Measurements from ENCODE around the gene ACYP2. TPM values are rescaled to one million over a fixed set of nuclear protein-coding genes. Genes with fewer than 3 reads are reported as not detected.
"Not testable (repeated sequence)": the region's sequence is repeated elsewhere in the genome, so short reads cannot be mapped to it uniquely, and the experiment has no call there.

Gene ACYP2
- total and polyA plus RNA-seq, 2 donors (not counting 1 experiment from before 2014, with no cell fraction given) = 14.0 to 17.2 TPM

DNA sequence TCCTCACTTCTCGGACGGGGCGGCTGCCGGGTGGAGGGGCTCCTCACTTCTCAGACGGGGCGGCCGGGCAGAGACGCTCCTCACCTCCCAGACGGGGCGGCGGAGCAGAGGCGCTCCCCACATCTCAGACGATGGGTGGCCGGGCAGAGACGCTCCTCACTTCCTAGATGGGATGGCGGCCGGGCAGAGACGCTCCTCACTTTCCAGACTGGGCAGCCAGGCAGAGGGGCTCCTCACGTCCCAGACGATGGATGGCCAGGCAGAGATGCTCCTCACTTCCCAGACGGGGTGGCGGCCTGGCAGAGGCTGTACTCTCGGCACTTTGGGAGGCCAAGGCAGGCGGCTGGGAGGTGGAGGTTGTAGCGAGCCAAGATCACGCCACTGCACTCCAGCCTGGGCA lies 19.3 kb upstream of the ACYP2 start:
- no CpG with 5 or more reads among the region's 26 CpGs for WGBS (ENCODE audit: insufficient coverage)
- peaks cover 71% of the 10 kb centered on the region for H3K4me1 Mint-ChIP-seq
- H2AFZ ChIP-seq (ENCODE audit: insufficient read depth, low read depth, low read length, poor library complexity, severe bottlenecking); H3K9me3 Mint-ChIP-seq (ENCODE audit: insufficient read depth); H3K4me3 Mint-ChIP-seq; DNase-seq; intact Hi-C loops (cut with micrococcal nuclease); H3K27me3 Mint-ChIP-seq; ATAC-seq (ENCODE audit: low read depth); H3K4me2 ChIP-seq (replicated peaks; ENCODE audit: low read depth, low read length, poor library complexity, severe bottlenecking); H3K36me3 ChIP-seq (replicated peaks in 1 of 2; ENCODE audit: control extremely low read depth in 1 of 2, control insufficient read depth in 1 of 2, extremely low read depth in 1 of 2, insufficient read depth in 2 of 2, low read length in 1 of 2); H3K27ac ChIP-seq (ENCODE audit: low read length in 2 of 2); H3K27me3 ChIP-seq (replicated peaks in 1 of 4; ENCODE audit: control extremely low read depth in 1 of 4, control insufficient read depth in 3 of 4, insufficient read depth in 4 of 4, low read length in 3 of 4); H3K9ac ChIP-seq (ENCODE audit: low read length); H4K20me1 ChIP-seq (ENCODE audit: control insufficient read depth, insufficient read depth, low read length, poor library complexity, severe bottlenecking); H3K4me3 ChIP-seq (ENCODE audit: control extremely low read depth in 1 of 5, extremely low read depth in 1 of 5, insufficient read depth in 1 of 5, low read depth in 2 of 5, low read length in 4 of 5); H3K27ac Mint-ChIP-seq; H3K79me2 ChIP-seq (ENCODE audit: control insufficient read depth, insufficient read depth, low read length): not testable (repeated sequence)
- ChIA-PET POLR2A (interaction anchor here (0.5 kb wide), 1 partner anchor 192 kb away, joined by 8 read pairs; no protein-coding TSS in a partner anchor), CTCF (interaction anchor here (3.4 kb wide), 1 partner anchor 11 kb away, joined by 20 read pairs; no protein-coding TSS in a partner anchor)
- Histone ChIP-seq H3K4me1 (ENCODE audit: control insufficient read depth in 2 of 2, insufficient read depth in 2 of 2, low read length in 2 of 2) (peaks cover 66 to 76% of the 10 kb centered on the region in 2 donors), H3K9me3 (ENCODE audit: control extremely low read depth in 1 of 3, control insufficient read depth in 2 of 3, insufficient read depth in 1 of 3, low read length in 2 of 3) (peaks cover 0 to 20% (median 5%) of the 10 kb centered on the region in 3 donors)

GRCh38 chr2:54097124-54097523 lies 18.3 kb upstream of the ACYP2 start:
- Histone ChIP-seq H3K27ac (ENCODE audit: low read length in 2 of 2) (peak overlapping the region in 1 of 2 donors; percentile 34), H3K9ac (ENCODE audit: low read length) (no peak overlapping the region), H2AFZ (ENCODE audit: insufficient read depth, low read depth, low read length, poor library complexity, severe bottlenecking) (no peak overlapping the region), H3K27me3 (replicated peaks in 1 of 4; ENCODE audit: control extremely low read depth in 1 of 4, control insufficient read depth in 3 of 4, insufficient read depth in 4 of 4, low read length in 3 of 4) (no peaks in the 10 kb centered on the region), H3K4me1 (ENCODE audit: control insufficient read depth in 2 of 2, insufficient read depth in 2 of 2, low read length in 2 of 2) (peaks cover 70 to 75% of the 10 kb centered on the region in 2 donors), H3K4me2 (replicated peaks; ENCODE audit: low read depth, low read length, poor library complexity, severe bottlenecking) (peak overlapping the region; percentile 77), H3K4me3 (ENCODE audit: control extremely low read depth in 1 of 5, extremely low read depth in 1 of 5, insufficient read depth in 1 of 5, low read depth in 2 of 5, low read length in 4 of 5) (no peak overlapping the region), H3K9me3 (ENCODE audit: control extremely low read depth in 1 of 3, control insufficient read depth in 2 of 3, insufficient read depth in 1 of 3, low read length in 2 of 3) (peaks cover 0 to 20% (median 5%) of the 10 kb centered on the region in 3 donors), H4K20me1 (ENCODE audit: control insufficient read depth, insufficient read depth, low read length, poor library complexity, severe bottlenecking) (no peaks in the 10 kb centered on the region), H3K79me2 (ENCODE audit: control insufficient read depth, insufficient read depth, low read length) (no peaks in the 10 kb centered on the region), H3K36me3 (replicated peaks in 1 of 2; ENCODE audit: control extremely low read depth in 1 of 2, control insufficient read depth in 1 of 2, extremely low read depth in 1 of 2, insufficient read depth in 2 of 2, low read length in 1 of 2) (no peaks in the 10 kb centered on the region)
- TF ChIP-seq, protein P1, sequence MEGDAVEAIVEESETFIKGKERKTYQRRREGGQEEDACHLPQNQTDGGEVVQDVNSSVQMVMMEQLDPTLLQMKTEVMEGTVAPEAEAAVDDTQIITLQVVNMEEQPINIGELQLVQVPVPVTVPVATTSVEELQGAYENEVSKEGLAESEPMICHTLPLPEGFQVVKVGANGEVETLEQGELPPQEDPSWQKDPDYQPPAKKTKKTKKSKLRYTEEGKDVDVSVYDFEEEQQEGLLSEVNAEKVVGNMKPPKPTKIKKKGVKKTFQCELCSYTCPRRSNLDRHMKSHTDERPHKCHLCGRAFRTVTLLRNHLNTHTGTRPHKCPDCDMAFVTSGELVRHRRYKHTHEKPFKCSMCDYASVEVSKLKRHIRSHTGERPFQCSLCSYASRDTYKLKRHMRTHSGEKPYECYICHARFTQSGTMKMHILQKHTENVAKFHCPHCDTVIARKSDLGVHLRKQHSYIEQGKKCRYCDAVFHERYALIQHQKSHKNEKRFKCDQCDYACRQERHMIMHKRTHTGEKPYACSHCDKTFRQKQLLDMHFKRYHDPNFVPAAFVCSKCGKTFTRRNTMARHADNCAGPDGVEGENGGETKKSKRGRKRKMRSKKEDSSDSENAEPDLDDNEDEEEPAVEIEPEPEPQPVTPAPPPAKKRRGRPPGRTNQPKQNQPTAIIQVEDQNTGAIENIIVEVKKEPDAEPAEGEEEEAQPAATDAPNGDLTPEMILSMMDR (IDR thresholded peaks at IDR 0.05) = no peak
- no peak for TF ChIP-seq EZH2 (IDR thresholded peaks at IDR 0.05; ENCODE audit: borderline replicate concordance, insufficient read depth, low read depth, low read length, poor library complexity, severe bottlenecking)
- H3K27ac Mint-ChIP-seq = peak overlapping the region; percentile 73
- ATAC-seq (ENCODE audit: low read depth) (no peak), DNase-seq (no peak)
- intact Hi-C loops (cut with micrococcal nuclease) = no loop called here
- peak overlapping the region; percentile 46 for H3K4me3 Mint-ChIP-seq
- CTCF ChIA-PET = interaction anchor here (1.1 to 3.4 kb wide), 2 partner anchors 10 to 103 kb away, joined by 6 to 20 read pairs; no protein-coding TSS in a partner anchor
- H3K4me1 Mint-ChIP-seq = peaks cover 74% of the 10 kb centered on the region
- H3K9me3 Mint-ChIP-seq (ENCODE audit: insufficient read depth) = peaks cover 6% of the 10 kb centered on the region
- H3K27me3 Mint-ChIP-seq = no peaks in the 10 kb centered on the region
- POLR2A ChIA-PET = interaction anchor here (0.6 kb wide), 1 partner anchor 1162 kb away, joined by 4 read pairs; no protein-coding TSS in a partner anchor
